HCT116 (cell line): ENCODE data around the gene ASGR1.
"Not testable (repeated sequence)": the region's sequence is repeated elsewhere in the genome, so short reads cannot be mapped to it uniquely, and the experiment has no call there.

ENCODE experiments used
- CTCF ChIP-seq, 3 experiments: fragments of 200-600 bp in 1 of 3; sonication (generic) in 1 of 3; IDR thresholded peaks in 2 of 3; conservative IDR thresholded peaks in 1 of 3; 2 replicates each; pipeline ENCODE4 v1.5.1; 2012 to 2017; ENCODE audit warnings: low read depth in 2 of 3, low read length in 2 of 3, antibody characterized with exemption in 1 of 3, borderline replicate concordance in 1 of 3, control low read depth in 1 of 3, mild to moderate bottlenecking in 1 of 3, mixed read lengths in 1 of 3, mixed run types in 1 of 3, moderate library complexity in 1 of 3; ENCODE audit not compliant: insufficient read depth in 1 of 3
- EGR1 ChIP-seq: IDR thresholded peaks from 2 replicates; pipeline ENCODE4 v1.6.1; 2012; ENCODE audit warnings: low read depth
- ELF1 ChIP-seq: IDR thresholded peaks from 2 replicates; pipeline ENCODE4 v1.6.1; 2012; ENCODE audit warnings: low read depth, borderline replicate concordance
- POLR2A ChIP-seq: IDR thresholded peaks from 2 replicates; pipeline ENCODE4 v1.7.0; 2011; ENCODE audit warnings: borderline replicate concordance; ENCODE audit not compliant: insufficient read depth, insufficient read length; ENCODE audit errors: extremely low read depth
- POLR2AphosphoS5 ChIP-seq: IDR thresholded peaks from 2 replicates; pipeline ENCODE4 v1.6.1; 2011; ENCODE audit warnings: mild to moderate bottlenecking, low read depth, low read length, moderate library complexity
- SIN3A ChIP-seq: IDR thresholded peaks from 2 replicates; pipeline ENCODE4 v1.6.1; 2012; ENCODE audit warnings: low read depth
- SP1 ChIP-seq: IDR thresholded peaks from 2 replicates; pipeline ENCODE4 v1.6.1; 2012; ENCODE audit warnings: low read depth
- SRF ChIP-seq: IDR thresholded peaks from 2 replicates; pipeline ENCODE4 v1.6.1; 2012; ENCODE audit warnings: low read depth
- ZBTB33 ChIP-seq: IDR thresholded peaks from 2 replicates; pipeline ENCODE4 v1.6.1; 2011; ENCODE audit warnings: mild to moderate bottlenecking, low read length, moderate library complexity; ENCODE audit not compliant: insufficient replicate concordance; ENCODE audit errors: extremely low read depth
- TF ChIP-seq, protein P1 (sequence below): IDR thresholded peaks from 2 replicates; pipeline ENCODE4 v1.6.1; 2012; ENCODE audit warnings: low read depth

DNA sequence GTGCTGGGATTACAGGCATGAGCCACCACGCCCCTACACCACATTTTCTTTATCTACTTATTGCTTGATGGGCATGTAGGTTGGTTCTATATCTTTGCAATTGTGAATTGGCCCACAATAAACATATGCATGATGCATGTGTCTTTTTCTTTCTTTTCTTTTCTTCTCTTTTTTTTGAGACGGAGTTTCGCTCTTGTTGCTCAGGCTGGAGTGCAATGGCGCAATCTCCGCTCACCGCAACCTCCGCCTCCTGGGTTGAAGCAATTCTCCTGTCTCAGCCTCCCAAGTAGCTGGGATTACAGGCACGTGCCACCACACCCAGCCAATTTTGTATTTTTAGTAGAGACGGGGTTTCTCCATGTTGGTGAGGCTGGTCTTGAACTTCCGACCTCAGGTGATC is 20.7 kb downstream of the ASGR1 start:
- not testable (repeated sequence) for TF ChIP-seq POLR2A; CTCF (IDR thresholded peaks at IDR 0.05 in 2 of 3, conservative IDR thresholded peaks at IDR 0.05 in 1 of 3; ENCODE audit: borderline replicate concordance in 1 of 3, insufficient read depth in 1 of 3, low read depth in 2 of 3, low read length in 2 of 3); POLR2AphosphoS5; SRF; SIN3A; ZBTB33; EGR1; ELF1; SP1
- TF ChIP-seq, protein P1, sequence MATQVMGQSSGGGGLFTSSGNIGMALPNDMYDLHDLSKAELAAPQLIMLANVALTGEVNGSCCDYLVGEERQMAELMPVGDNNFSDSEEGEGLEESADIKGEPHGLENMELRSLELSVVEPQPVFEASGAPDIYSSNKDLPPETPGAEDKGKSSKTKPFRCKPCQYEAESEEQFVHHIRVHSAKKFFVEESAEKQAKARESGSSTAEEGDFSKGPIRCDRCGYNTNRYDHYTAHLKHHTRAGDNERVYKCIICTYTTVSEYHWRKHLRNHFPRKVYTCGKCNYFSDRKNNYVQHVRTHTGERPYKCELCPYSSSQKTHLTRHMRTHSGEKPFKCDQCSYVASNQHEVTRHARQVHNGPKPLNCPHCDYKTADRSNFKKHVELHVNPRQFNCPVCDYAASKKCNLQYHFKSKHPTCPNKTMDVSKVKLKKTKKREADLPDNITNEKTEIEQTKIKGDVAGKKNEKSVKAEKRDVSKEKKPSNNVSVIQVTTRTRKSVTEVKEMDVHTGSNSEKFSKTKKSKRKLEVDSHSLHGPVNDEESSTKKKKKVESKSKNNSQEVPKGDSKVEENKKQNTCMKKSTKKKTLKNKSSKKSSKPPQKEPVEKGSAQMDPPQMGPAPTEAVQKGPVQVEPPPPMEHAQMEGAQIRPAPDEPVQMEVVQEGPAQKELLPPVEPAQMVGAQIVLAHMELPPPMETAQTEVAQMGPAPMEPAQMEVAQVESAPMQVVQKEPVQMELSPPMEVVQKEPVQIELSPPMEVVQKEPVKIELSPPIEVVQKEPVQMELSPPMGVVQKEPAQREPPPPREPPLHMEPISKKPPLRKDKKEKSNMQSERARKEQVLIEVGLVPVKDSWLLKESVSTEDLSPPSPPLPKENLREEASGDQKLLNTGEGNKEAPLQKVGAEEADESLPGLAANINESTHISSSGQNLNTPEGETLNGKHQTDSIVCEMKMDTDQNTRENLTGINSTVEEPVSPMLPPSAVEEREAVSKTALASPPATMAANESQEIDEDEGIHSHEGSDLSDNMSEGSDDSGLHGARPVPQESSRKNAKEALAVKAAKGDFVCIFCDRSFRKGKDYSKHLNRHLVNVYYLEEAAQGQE = not testable (repeated sequence)
